Fibroblast of lung (primary cell): Measurements from ENCODE around the gene CWC27.

Experiments used
- CTCF ChIP-seq, 2 donors: IDR thresholded peaks in 1 of 2; conservative IDR thresholded peaks in 1 of 2; 1 replicate in 1 of 2; 2 replicates in 1 of 2; pipeline ENCODE4 v1.5.1; 2011 to 2012; ENCODE audit warnings: low read length in 2 of 2, control low read depth in 1 of 2, inconsistent platforms in 1 of 2, low read depth in 1 of 2, mild to moderate bottlenecking in 1 of 2
- EZH2 ChIP-seq: IDR thresholded peaks from 2 replicates; pipeline ENCODE4 v1.5.1; 2012; ENCODE audit warnings: low read length, control low read depth, mild to moderate bottlenecking; ENCODE audit errors: missing control alignments

GRCh38 chr5:64788156-64788555 is 19.4 kb downstream of the CWC27 start:
- TF ChIP-seq EZH2 (no peak), CTCF (conservative IDR thresholded peaks at IDR 0.05 in 1 of 2, IDR thresholded peaks at IDR 0.05 in 1 of 2; ENCODE audit: low read depth in 1 of 2, low read length in 2 of 2) (no peak)
